Endothelial cell of umbilical vein (primary cell): Measurements from ENCODE around the gene UBE2S. TPM values are rescaled to one million over a fixed set of nuclear protein-coding genes. Genes with fewer than 3 reads are reported as not detected.
A peak's percentile ranks its signal among the peaks of the same experiment; 100 is the strongest.

Experiments used
- BruUV-seq: library from RNA; stranded (reverse); fragments of 400-500 nt; replicated peaks from 2 replicates; lab custom pipeline; 2021; lab: Mats Ljungman, UMichigan
- CTCF ChIA-PET: fragments of 300-600, 350-600 bp; sonication (Branson Sonifier 250); formaldehyde crosslinking; loops from one replicate; lab custom pipeline; 2021; ENCODE audit warnings: antibody characterized with exemption, inconsistent platforms; lab: Charles Lee
- POLR2A ChIA-PET: fragments of 300-600, 350-600 bp; sonication (Branson Sonifier 250); formaldehyde crosslinking; loops from one replicate; lab custom pipeline; 2021; ENCODE audit warnings: antibody characterized with exemption, inconsistent platforms; lab: Charles Lee
- DNase-seq: peaks from one replicate; pipeline ENCODE4 v3.0.0-alpha.2; 2011; ENCODE audit warnings: low read depth, low spot score
- FAIRE-seq: peaks from 2 replicates; lab custom pipeline; 2011; peaks lifted over from hg19 to GRCh38; lab: Jason Lieb, UNC
- H2AFZ ChIP-seq: 2 replicates; pipeline ENCODE4 v1.6.0; 2012; ENCODE audit warnings: low read depth, low read length, control low read depth, inconsistent platforms
- H3K27ac ChIP-seq: 2 replicates; pipeline ENCODE4 v1.5.1; 2011; ENCODE audit warnings: low read depth, mild to moderate bottlenecking, control low read depth, low read length, moderate library complexity; ENCODE audit not compliant: insufficient read depth
- H3K27me3 ChIP-seq, 2 experiments: 2 replicates each; pipeline versions ENCODE4 v1.6.0 to v1.6.1; 2011; ENCODE audit warnings: low read length in 2 of 2, mixed read lengths in 1 of 2; ENCODE audit not compliant: control insufficient read depth in 2 of 2, insufficient read depth in 2 of 2
- H3K36me3 ChIP-seq, 2 experiments: 2 replicates in 1 of 2; 3 replicates in 1 of 2; pipeline ENCODE4 v1.5.1; 2011; ENCODE audit warnings: low read length in 2 of 2, mild to moderate bottlenecking in 1 of 2, moderate library complexity in 1 of 2; ENCODE audit not compliant: control insufficient read depth in 2 of 2, insufficient read depth in 2 of 2; ENCODE audit errors: extremely low read depth in 1 of 2
- H3K4me1 ChIP-seq: 3 replicates; pipeline ENCODE4 v1.5.1; 2011; ENCODE audit warnings: mild to moderate bottlenecking, low read length; ENCODE audit not compliant: control insufficient read depth, insufficient read depth; ENCODE audit errors: extremely low read depth
- H3K4me2 ChIP-seq: 2 replicates; pipeline ENCODE4 v1.6.1; 2011; ENCODE audit warnings: low read length, control low read depth, mixed read lengths; ENCODE audit not compliant: insufficient read depth
- H3K4me3 ChIP-seq, 3 experiments: fragments of 200-600 bp in 1 of 3; sonication (generic), shearing (Covaris generic) in 1 of 3; replicated peaks in 1 of 3; 2 replicates each; pipeline ENCODE4 v1.5.1; 2011 to 2016; ENCODE audit warnings: control low read depth in 3 of 3, low read length in 3 of 3, mild to moderate bottlenecking in 2 of 3, inconsistent platforms in 1 of 3, low read depth in 1 of 3, moderate library complexity in 1 of 3; ENCODE audit not compliant: insufficient read depth in 1 of 3
- H3K79me2 ChIP-seq: 2 replicates; pipeline ENCODE4 v1.6.0; 2012; ENCODE audit warnings: low read length, inconsistent platforms; ENCODE audit not compliant: control insufficient read depth, insufficient read depth
- H3K9ac ChIP-seq: replicated peaks from 2 replicates; pipeline ENCODE3; 2011; ENCODE audit warnings: low read length, control low read depth; ENCODE audit not compliant: insufficient read depth; ENCODE audit errors: extremely low read depth
- H3K9me1 ChIP-seq: replicated peaks from 3 replicates; pipeline ENCODE4 v1.6.0; 2011; ENCODE audit warnings: mild to moderate bottlenecking, low read length; ENCODE audit not compliant: control insufficient read depth, insufficient read depth; ENCODE audit errors: extremely low read depth
- H3K9me3 ChIP-seq: replicated peaks from 2 replicates; pipeline ENCODE4 v1.5.1; 2012; ENCODE audit warnings: low read length, inconsistent platforms; ENCODE audit not compliant: control insufficient read depth, insufficient read depth
- H4K20me1 ChIP-seq: replicated peaks from 2 replicates; pipeline ENCODE3; 2011; ENCODE audit warnings: mild to moderate bottlenecking, low read length; ENCODE audit not compliant: control insufficient read depth, insufficient read depth; ENCODE audit errors: extremely low read depth
- EZH2 ChIP-seq: IDR thresholded peaks from 2 replicates; pipeline ENCODE4 v1.6.1; 2012; ENCODE audit warnings: borderline replicate concordance, low read depth, mild to moderate bottlenecking, moderate library complexity, low read length, inconsistent platforms; ENCODE audit not compliant: severe bottlenecking
- POLR2A ChIP-seq: IDR thresholded peaks from 2 replicates; pipeline ENCODE4 v1.6.1; 2012; ENCODE audit warnings: low read depth, mild to moderate bottlenecking, control low read depth, low read length
- POLR2AphosphoS5 ChIP-seq: IDR thresholded peaks from 2 replicates; pipeline ENCODE4 v1.6.1; 2012; ENCODE audit warnings: low read depth, mild to moderate bottlenecking, control low read depth, low read length, moderate library complexity; ENCODE audit not compliant: insufficient read depth
- dilution Hi-C: fragments of 300-500 bp; cut with MboI; formaldehyde crosslinking; loops from one replicate; pipeline ENCODE4 v1.15.0; 2019; ENCODE audit warnings: low sequenced_read_pairs; ENCODE audit not compliant: extremely low pct_ligation_motif_present
- intact Hi-C: fragments of 100-400 bp; cut with micrococcal nuclease; formaldehyde crosslinking; loops from one replicate; pipeline ENCODE4 v1.10.0; 2022
- polyA plus RNA-seq, 4 experiments: library from polyadenylated mRNA; depleted of rRNA in 3 of 4; stranded (reverse) in 3 of 4; unstranded in 1 of 4; fragments of >200 nt; gene quantifications; 2 replicates each; pipeline versions ENCODE4 v1.2.1 to v1.2.3, GENCODE V29; 2011 to 2012; ENCODE audit warnings: missing spikeins in 1 of 4
- total RNA-seq: library from RNA; stranded (reverse); gene quantifications from 2 replicates; pipeline ENCODE4 v1.2.3, GENCODE V29; 2021

UBE2S gene
- total and polyA plus RNA-seq, 2 donors (not counting 3 experiments of a cell fraction or from before 2014, with no cell fraction given), result 183 to 257 TPM

- H3K27me3 ChIP-seq, result peaks cover 42 to 46% of the 10 kb centered on the region in 2 experiments
- no TSS peak for BruUV-seq
These were observed 36.4 kb upstream of the UBE2S start for GRCh38 chr19:55443824-55444480.

GRCh38 chr19:55443045-55443823, 35.6 kb upstream of the UBE2S start, which contains the start of gene SHISA7:
TSS of gene SHISA7 (minus strand) at chr19:55443300. CDS start at chr19:55442863, 437 bp downstream.
- FAIRE-seq, result no peak
- no peaks in the 10 kb centered on the region for H3K9me1 ChIP-seq
- BruUV-seq, result no TSS peak
- H3K36me3 ChIP-seq, result no peaks in the 10 kb centered on the region
- CTCF ChIA-PET, result no interaction called here
- no peaks in the 10 kb centered on the region for H3K4me1 ChIP-seq
- H3K9ac ChIP-seq, result no peak within 1 kb of the TSS
- no peak within 1 kb of the TSS for H2AFZ ChIP-seq
- no peaks in the 10 kb centered on the region for H3K79me2 ChIP-seq
- H3K27me3 ChIP-seq, result peaks cover 42 to 47% of the 10 kb centered on the region in 2 experiments
- dilution Hi-C loops, result no loop called here
- no peak within 1 kb of the TSS for H3K4me2 ChIP-seq
- TF ChIP-seq POLR2AphosphoS5, result no peak
- peak; percentile 17 for TF ChIP-seq EZH2
- DNase-seq, result no peak
- no peaks in the 10 kb centered on the region for H4K20me1 ChIP-seq
- H3K4me3 ChIP-seq, result no peak within 1 kb of the TSS
- no peak within 1 kb of the TSS for H3K27ac ChIP-seq
- POLR2A ChIA-PET, result interaction anchor here (0.6 to 1.2 kb wide), 2 partner anchors 36 to 90 kb away, joined by 3 read pairs; partner anchors contain the start of gene UBE2S
- intact Hi-C loops, result no loop called here
- H3K9me3 ChIP-seq, result no peaks in the 10 kb centered on the region

More at GRCh38 chr19:55443824-55444480, 36.4 kb upstream of the UBE2S start:
- DNase-seq, result no peak
- H4K20me1 ChIP-seq, result no peaks in the 10 kb centered on the region
- dilution Hi-C loops (no loop called here), intact Hi-C loops (no loop called here)
- H3K79me2 ChIP-seq, result no peaks in the 10 kb centered on the region
- no peaks in the 10 kb centered on the region for H3K4me1 ChIP-seq
- no peak for FAIRE-seq
- H3K27ac ChIP-seq, result no peak overlapping the region
- TF ChIP-seq EZH2 (peak; percentile 82), POLR2A (no peak)
- no peaks in the 10 kb centered on the region for H3K9me1 ChIP-seq
- CTCF ChIA-PET, result interaction anchor here (0.9 to 1.2 kb wide), 3 partner anchors 24 to 303 kb away, joined by 3 to 6 read pairs (median 3); no protein-coding TSS in a partner anchor
- H3K4me3 ChIP-seq, result no peak overlapping the region
- no peaks in the 10 kb centered on the region for H3K36me3 ChIP-seq
- H3K9ac ChIP-seq, result no peak overlapping the region
- no peak overlapping the region for H3K4me2 ChIP-seq
- H3K9me3 ChIP-seq, result no peaks in the 10 kb centered on the region
- H2AFZ ChIP-seq, result no peak overlapping the region
- POLR2A ChIA-PET, result no interaction called here
